K562 (cell line): ENCODE data around the gene CDK4. TPM values are rescaled to one million over a fixed set of nuclear protein-coding genes. Genes with fewer than 3 reads are reported as not detected.

Source experiments
- CBFA2T3 ChIP-seq: fragments of 450-650 bp; IDR thresholded peaks from 2 replicates; pipeline ENCODE4 v1.6.1; 2017
- CREBBP ChIP-seq: IDR thresholded peaks from one replicate; pipeline ENCODE4 v1.6.1; 2012; ENCODE audit warnings: low read depth, mild to moderate bottlenecking, control low read depth, inconsistent platforms, low read length
- DMBX1 ChIP-seq: fragments of 250-450 bp; sonication (Bioruptor Pico); IDR thresholded peaks from 2 replicates; pipeline ENCODE4 v1.8.0; 2022; ENCODE audit warnings: inconsistent platforms, mild to moderate bottlenecking, moderate library complexity, borderline replicate concordance
- ELF4 ChIP-seq: fragments of 450-650 bp; formaldehyde crosslinking; IDR thresholded peaks from 2 replicates; pipeline ENCODE4 v1.4.0; 2022; ENCODE audit warnings: missing genetic modification characterization
- HDAC3 ChIP-seq: fragments of 450-650 bp; IDR thresholded peaks from 2 replicates; pipeline ENCODE4 v1.6.1; 2018; ENCODE audit warnings: borderline replicate concordance, mild to moderate bottlenecking, moderate library complexity; ENCODE audit not compliant: partially characterized antibody
- HDAC8 ChIP-seq: fragments of 450-650 bp; IDR thresholded peaks from 2 replicates; pipeline ENCODE4 v1.6.1; 2016; ENCODE audit warnings: mild to moderate bottlenecking, missing genetic modification characterization, moderate library complexity, missing compliant biosample characterization
- MAFG ChIP-seq: fragments of 450-650 bp; conservative IDR thresholded peaks from 2 replicates; pipeline ENCODE4 v1.6.1; 2016; ENCODE audit warnings: missing genetic modification characterization, missing compliant biosample characterization
- PURB ChIP-seq: sonication (generic); formaldehyde crosslinking; IDR thresholded peaks from 2 replicates; pipeline ENCODE4 v1.9.0; 2021; ENCODE audit warnings: low read depth, mild to moderate bottlenecking, missing genetic modification reagents
- ZBTB17 ChIP-seq: fragments of 450-650 bp; formaldehyde crosslinking; IDR thresholded peaks from 2 replicates; pipeline ENCODE4 v1.4.0; 2020; ENCODE audit warnings: mild to moderate bottlenecking
- ZNF436 ChIP-seq: fragments of 250-450, 450-650 bp; sonication (Bioruptor Pico); formaldehyde crosslinking; IDR thresholded peaks from 2 replicates; pipeline ENCODE4 v1.7.0; 2020; ENCODE audit warnings: mild to moderate bottlenecking
- ZNF589 ChIP-seq: fragments of 200-800 bp; sonication (Bioruptor generic); IDR thresholded peaks from 2 replicates; pipeline ENCODE4 v1.6.1; 2016; ENCODE audit warnings: low read depth, missing genetic modification characterization, missing compliant biosample characterization
- ZNF707 ChIP-seq: fragments of 250-450 bp; sonication (Bioruptor Pico); conservative IDR thresholded peaks from 2 replicates; pipeline ENCODE4 v1.8.0; 2022; ENCODE audit warnings: inconsistent platforms, mild to moderate bottlenecking, moderate library complexity
- ZNF76 ChIP-seq: fragments of 250-450 bp; sonication (Bioruptor Pico); IDR thresholded peaks from 2 replicates; pipeline ENCODE4 v1.4.0; 2020; ENCODE audit warnings: mild to moderate bottlenecking, moderate library complexity, borderline replicate concordance
- ZSCAN32 ChIP-seq: fragments of 450-650 bp; formaldehyde crosslinking; IDR thresholded peaks from 2 replicates; pipeline ENCODE4 v1.4.0; 2020; ENCODE audit warnings: mild to moderate bottlenecking, moderate library complexity
- polyA plus RNA-seq, 8 experiments: library from polyadenylated mRNA; depleted of rRNA in 4 of 8; stranded (reverse) in 5 of 8; unstranded in 3 of 8; fragments of >200 nt; fragmentation: Nextera tagmentation in 2 of 8; fragmentation: Illumina TruSeq in 1 of 8; extraction: Ambion mirVana in 2 of 8; extraction: Trizol in 1 of 8; gene quantifications; 2 replicates each; pipeline versions ENCODE4 v1.2.1 to v1.2.3, GENCODE V29; 2011 to 2014; ENCODE audit warnings: inconsistent platforms in 1 of 8, missing spikeins in 1 of 8
- total RNA-seq, 7 experiments: library from RNA; depleted of rRNA in 6 of 7; stranded (reverse); fragments of >200 nt in 6 of 7; fragmentation: Illumina TruSeq in 2 of 7; extraction: Trizol in 2 of 7; gene quantifications; 2 replicates each; pipeline versions ENCODE4 v1.2.1 to v1.2.3, GENCODE V29; 2011 to 2021; ENCODE audit warnings: low replicate concordance in 1 of 7
- TF ChIP-seq, protein P1 (sequence below), 2 experiments: fragments of 450-650 bp in 1 of 2; sonication (generic) in 1 of 2; formaldehyde crosslinking; conservative IDR thresholded peaks; 2 replicates each; pipeline versions ENCODE4 v1.4.0 to v1.8.1; 2020 to 2022; ENCODE audit warnings: mild to moderate bottlenecking in 1 of 2, missing genetic modification reagents in 1 of 2
- TF ChIP-seq, protein P2 (sequence below): fragments of 250-450 bp; sonication (Bioruptor Pico); IDR thresholded peaks from 2 replicates; pipeline ENCODE4 v1.8.0; 2022; ENCODE audit warnings: inconsistent platforms, mild to moderate bottlenecking, moderate library complexity, borderline replicate concordance
- TF ChIP-seq, protein P3 (sequence below): fragments of 250-450 bp; sonication (Bioruptor Pico); IDR thresholded peaks from 2 replicates; pipeline ENCODE4 v1.8.0; 2022; ENCODE audit warnings: inconsistent platforms
- TF ChIP-seq, protein P4 (sequence below): fragments of 250-450 bp; sonication (Bioruptor Pico); IDR thresholded peaks from 2 replicates; pipeline ENCODE4 v1.5.0; 2020; ENCODE audit warnings: mild to moderate bottlenecking
- TF ChIP-seq, protein P5 (sequence below): IDR thresholded peaks from 2 replicates; pipeline ENCODE4 v1.6.1; 2011; ENCODE audit warnings: borderline replicate concordance, low read depth, mild to moderate bottlenecking, moderate library complexity, low read length; ENCODE audit not compliant: insufficient read depth, poor library complexity, severe bottlenecking

CDK4 gene
- total and polyA plus RNA-seq, 9 of the 15 experiments (the other 6 are each of a cell fraction or from before 2014, with no cell fraction given), result 37.8 to 436 (median 238) TPM

DNA sequence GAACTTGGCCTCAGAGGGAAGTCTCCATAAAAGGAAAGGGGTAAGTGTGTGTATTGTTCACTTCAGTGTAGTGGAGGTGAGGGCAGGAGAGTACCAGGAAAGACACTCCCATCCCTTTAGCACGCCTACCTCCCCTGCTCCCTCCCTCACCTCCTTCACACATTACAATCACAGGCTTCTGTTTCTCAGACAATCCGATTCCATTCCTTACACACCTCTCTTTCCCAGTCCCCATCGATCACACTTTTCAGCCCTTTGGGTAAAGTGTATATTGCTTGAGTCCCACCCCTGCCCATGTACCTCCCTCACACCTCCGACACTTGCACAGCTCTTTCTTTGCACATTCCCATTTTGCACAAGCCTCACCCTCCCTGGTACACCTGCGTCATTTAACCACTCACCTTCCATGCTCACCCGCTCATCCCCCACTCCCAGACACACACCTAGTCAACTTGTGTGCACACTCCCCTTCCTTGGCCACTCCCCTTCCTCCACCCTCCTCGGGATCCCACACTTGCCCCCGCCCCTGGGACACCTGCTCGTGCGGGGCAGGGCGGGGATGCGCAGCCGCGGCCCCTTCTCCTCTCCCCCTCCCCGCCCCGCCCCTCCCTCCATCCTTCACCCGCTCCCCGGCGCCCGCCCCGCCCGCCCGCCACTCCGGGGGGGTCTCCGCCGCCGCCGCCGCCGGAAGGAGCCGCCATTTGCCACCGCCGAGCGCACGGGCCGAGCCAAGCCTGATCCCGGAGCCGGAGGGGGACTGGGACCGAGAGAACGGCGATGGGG is 2.5 kb upstream of the CDK4 start, which contains the start of gene MARCHF9 (continued):
- TF ChIP-seq, protein P1, sequence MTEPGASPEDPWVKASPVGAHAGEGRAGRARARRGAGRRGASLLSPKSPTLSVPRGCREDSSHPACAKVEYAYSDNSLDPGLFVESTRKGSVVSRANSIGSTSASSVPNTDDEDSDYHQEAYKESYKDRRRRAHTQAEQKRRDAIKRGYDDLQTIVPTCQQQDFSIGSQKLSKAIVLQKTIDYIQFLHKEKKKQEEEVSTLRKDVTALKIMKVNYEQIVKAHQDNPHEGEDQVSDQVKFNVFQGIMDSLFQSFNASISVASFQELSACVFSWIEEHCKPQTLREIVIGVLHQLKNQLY (CRISPR knock-in tag; conservative IDR thresholded peaks at IDR 0.05), result no peak
- peak; percentile 83 for TF ChIP-seq ELF4 (CRISPR knock-in tag)
- TF ChIP-seq, protein P2, sequence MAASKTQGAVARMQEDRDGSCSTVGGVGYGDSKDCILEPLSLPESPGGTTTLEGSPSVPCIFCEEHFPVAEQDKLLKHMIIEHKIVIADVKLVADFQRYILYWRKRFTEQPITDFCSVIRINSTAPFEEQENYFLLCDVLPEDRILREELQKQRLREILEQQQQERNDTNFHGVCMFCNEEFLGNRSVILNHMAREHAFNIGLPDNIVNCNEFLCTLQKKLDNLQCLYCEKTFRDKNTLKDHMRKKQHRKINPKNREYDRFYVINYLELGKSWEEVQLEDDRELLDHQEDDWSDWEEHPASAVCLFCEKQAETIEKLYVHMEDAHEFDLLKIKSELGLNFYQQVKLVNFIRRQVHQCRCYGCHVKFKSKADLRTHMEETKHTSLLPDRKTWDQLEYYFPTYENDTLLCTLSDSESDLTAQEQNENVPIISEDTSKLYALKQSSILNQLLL (CRISPR knock-in tag), result no peak
- TF ChIP-seq HDAC8, result no peak
- no peak for TF ChIP-seq ZSCAN32 (CRISPR knock-in tag)
- TF ChIP-seq, protein P3, sequence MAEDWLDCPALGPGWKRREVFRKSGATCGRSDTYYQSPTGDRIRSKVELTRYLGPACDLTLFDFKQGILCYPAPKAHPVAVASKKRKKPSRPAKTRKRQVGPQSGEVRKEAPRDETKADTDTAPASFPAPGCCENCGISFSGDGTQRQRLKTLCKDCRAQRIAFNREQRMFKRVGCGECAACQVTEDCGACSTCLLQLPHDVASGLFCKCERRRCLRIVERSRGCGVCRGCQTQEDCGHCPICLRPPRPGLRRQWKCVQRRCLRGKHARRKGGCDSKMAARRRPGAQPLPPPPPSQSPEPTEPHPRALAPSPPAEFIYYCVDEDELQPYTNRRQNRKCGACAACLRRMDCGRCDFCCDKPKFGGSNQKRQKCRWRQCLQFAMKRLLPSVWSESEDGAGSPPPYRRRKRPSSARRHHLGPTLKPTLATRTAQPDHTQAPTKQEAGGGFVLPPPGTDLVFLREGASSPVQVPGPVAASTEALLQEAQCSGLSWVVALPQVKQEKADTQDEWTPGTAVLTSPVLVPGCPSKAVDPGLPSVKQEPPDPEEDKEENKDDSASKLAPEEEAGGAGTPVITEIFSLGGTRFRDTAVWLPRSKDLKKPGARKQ, result no peak
- TF ChIP-seq, protein P4, sequence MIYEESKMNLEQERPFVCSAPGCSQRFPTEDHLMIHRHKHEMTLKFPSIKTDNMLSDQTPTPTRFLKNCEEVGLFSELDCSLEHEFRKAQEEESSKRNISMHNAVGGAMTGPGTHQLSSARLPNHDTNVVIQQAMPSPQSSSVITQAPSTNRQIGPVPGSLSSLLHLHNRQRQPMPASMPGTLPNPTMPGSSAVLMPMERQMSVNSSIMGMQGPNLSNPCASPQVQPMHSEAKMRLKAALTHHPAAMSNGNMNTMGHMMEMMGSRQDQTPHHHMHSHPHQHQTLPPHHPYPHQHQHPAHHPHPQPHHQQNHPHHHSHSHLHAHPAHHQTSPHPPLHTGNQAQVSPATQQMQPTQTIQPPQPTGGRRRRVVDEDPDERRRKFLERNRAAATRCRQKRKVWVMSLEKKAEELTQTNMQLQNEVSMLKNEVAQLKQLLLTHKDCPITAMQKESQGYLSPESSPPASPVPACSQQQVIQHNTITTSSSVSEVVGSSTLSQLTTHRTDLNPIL (CRISPR knock-in tag), result no peak
- no peak for TF ChIP-seq ZNF707 (CRISPR knock-in tag)
- TF ChIP-seq MAFG (tag), result no peak
- TF ChIP-seq DMBX1, result no peak
- TF ChIP-seq, protein P5, sequence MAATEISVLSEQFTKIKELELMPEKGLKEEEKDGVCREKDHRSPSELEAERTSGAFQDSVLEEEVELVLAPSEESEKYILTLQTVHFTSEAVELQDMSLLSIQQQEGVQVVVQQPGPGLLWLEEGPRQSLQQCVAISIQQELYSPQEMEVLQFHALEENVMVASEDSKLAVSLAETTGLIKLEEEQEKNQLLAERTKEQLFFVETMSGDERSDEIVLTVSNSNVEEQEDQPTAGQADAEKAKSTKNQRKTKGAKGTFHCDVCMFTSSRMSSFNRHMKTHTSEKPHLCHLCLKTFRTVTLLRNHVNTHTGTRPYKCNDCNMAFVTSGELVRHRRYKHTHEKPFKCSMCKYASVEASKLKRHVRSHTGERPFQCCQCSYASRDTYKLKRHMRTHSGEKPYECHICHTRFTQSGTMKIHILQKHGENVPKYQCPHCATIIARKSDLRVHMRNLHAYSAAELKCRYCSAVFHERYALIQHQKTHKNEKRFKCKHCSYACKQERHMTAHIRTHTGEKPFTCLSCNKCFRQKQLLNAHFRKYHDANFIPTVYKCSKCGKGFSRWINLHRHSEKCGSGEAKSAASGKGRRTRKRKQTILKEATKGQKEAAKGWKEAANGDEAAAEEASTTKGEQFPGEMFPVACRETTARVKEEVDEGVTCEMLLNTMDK, result no peak
- TF ChIP-seq ZNF76 (CRISPR knock-in tag), result no peak
- TF ChIP-seq CBFA2T3, result 0 out of 2 replicates have a peak, but pooled peaks have one; percentile 8
- no peak for TF ChIP-seq PURB (CRISPR knock-in tag)
- no peak for TF ChIP-seq ZNF436 (CRISPR knock-in tag)
- TF ChIP-seq ZBTB17 (CRISPR knock-in tag), result no peak
- no peak for TF ChIP-seq HDAC3
- no peak for TF ChIP-seq CREBBP
- no peak for TF ChIP-seq ZNF589 (CRISPR knock-in tag)
